Suprapubic skin (tissue), 4 donors: ENCODE measurements around the gene SCAMP3. TPM values are rescaled to one million over a fixed set of nuclear protein-coding genes. Genes with fewer than 3 reads are reported as not detected.
"Not testable (repeated sequence)": the region's sequence is repeated elsewhere in the genome, so short reads cannot be mapped to it uniquely, and the experiment has no call there.

Experiments used
- DNase-seq, 2 donors: peaks; one replicate each; pipeline ENCODE4 v3.0.0-alpha.2; 2019; ENCODE audit warnings: low spot score in 2 of 2
- H3K27ac ChIP-seq: fragments of 200-600 bp; sonication (generic); one replicate; pipeline ENCODE4 v1.5.1; 2019
- H3K27me3 ChIP-seq: fragments of 200-600 bp; sonication (generic); one replicate; pipeline ENCODE4 v1.5.1; 2019
- H3K36me3 ChIP-seq: fragments of 200-600 bp; sonication (generic); one replicate; pipeline ENCODE4 v1.5.1; 2019
- H3K4me1 ChIP-seq: fragments of 200-600 bp; sonication (generic); one replicate; pipeline ENCODE4 v1.5.1; 2019
- H3K4me3 ChIP-seq: fragments of 200-600 bp; sonication (generic); one replicate; pipeline ENCODE4 v1.5.1; 2019; ENCODE audit warnings: mild to moderate bottlenecking
- H3K9me3 ChIP-seq: fragments of 200-600 bp; sonication (generic); one replicate; pipeline ENCODE4 v1.5.1; 2019
- EP300 ChIP-seq: sonication (generic); formaldehyde crosslinking; IDR thresholded peaks from one replicate; pipeline ENCODE4 v1.6.1; 2017; ENCODE audit warnings: antibody characterized with exemption
- POLR2A ChIP-seq, 2 donors: fragments of 450-650 bp; IDR thresholded peaks; one replicate each; pipeline ENCODE4 v1.6.1; 2017; ENCODE audit warnings: antibody characterized with exemption in 2 of 2, mild to moderate bottlenecking in 2 of 2, moderate library complexity in 2 of 2
- POLR2AphosphoS5 ChIP-seq, 3 donors: sonication (generic); formaldehyde crosslinking; IDR thresholded peaks; one replicate each; pipeline ENCODE4 v1.6.1; 2017; ENCODE audit warnings: antibody characterized with exemption in 3 of 3
- WGBS: methylation state at CpG from one replicate; pipeline ENCODE4 v1.1.5; 2018; 5-methylcytosine and 5-hydroxymethylcytosine counted together
- total RNA-seq, 4 donors: library from RNA; depleted of rRNA; stranded (reverse); fragments of >200 nt; gene quantifications; one replicate each; pipeline ENCODE4 v1.1.0, GENCODE V29; 2016
- TF ChIP-seq, protein P1 (sequence below), 2 donors: fragments of 200-600 bp in 1 of 2; fragments of 450-650 bp in 1 of 2; sonication (generic) in 1 of 2; IDR thresholded peaks; one replicate each; pipeline ENCODE4 v1.5.1; 2016 to 2019; ENCODE audit warnings: antibody characterized with exemption in 2 of 2, mild to moderate bottlenecking in 1 of 2, moderate library complexity in 1 of 2

Gene SCAMP3
- total RNA-seq, 4 donors from 2014 or later, result 45.1 to 73.3 (median 67.6) TPM

DNA sequence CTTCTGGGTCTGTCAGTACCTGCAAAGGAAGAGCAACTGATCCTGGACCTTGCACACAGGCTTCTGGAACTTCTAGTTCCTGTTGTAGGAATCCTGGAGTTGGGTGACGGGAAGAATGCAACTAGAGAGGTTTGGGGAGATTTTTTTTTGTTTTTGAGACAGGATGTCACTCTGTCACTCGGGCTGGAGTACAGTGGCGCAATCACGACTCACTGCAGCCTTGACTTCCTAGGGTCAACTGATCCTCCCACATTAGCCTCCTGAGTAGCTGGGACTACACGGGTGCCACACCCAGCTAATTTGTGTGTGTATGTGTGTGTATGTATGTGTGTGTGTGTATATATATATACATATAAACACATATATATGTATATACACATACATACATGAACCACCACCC, 25.7 kb downstream of the SCAMP3 start:
- no peaks in the 10 kb centered on the region for H3K9me3 ChIP-seq
- TF ChIP-seq POLR2A (IDR thresholded peaks at IDR 0.05) (no peak), POLR2AphosphoS5 (IDR thresholded peaks at IDR 0.05) (no peak), EP300 (no peak)
- TF ChIP-seq, protein P1, sequence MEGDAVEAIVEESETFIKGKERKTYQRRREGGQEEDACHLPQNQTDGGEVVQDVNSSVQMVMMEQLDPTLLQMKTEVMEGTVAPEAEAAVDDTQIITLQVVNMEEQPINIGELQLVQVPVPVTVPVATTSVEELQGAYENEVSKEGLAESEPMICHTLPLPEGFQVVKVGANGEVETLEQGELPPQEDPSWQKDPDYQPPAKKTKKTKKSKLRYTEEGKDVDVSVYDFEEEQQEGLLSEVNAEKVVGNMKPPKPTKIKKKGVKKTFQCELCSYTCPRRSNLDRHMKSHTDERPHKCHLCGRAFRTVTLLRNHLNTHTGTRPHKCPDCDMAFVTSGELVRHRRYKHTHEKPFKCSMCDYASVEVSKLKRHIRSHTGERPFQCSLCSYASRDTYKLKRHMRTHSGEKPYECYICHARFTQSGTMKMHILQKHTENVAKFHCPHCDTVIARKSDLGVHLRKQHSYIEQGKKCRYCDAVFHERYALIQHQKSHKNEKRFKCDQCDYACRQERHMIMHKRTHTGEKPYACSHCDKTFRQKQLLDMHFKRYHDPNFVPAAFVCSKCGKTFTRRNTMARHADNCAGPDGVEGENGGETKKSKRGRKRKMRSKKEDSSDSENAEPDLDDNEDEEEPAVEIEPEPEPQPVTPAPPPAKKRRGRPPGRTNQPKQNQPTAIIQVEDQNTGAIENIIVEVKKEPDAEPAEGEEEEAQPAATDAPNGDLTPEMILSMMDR (IDR thresholded peaks at IDR 0.05), result no peak
- H3K27me3 ChIP-seq, result no peaks in the 10 kb centered on the region
- H3K36me3 ChIP-seq, result peaks cover 23% of the 10 kb centered on the region
- H3K27ac ChIP-seq, result no peak overlapping the region
- no peak overlapping the region for H3K4me3 ChIP-seq
- H3K4me1 ChIP-seq, result peaks cover 27% of the 10 kb centered on the region
- no peak for DNase-seq
- WGBS, result 74% methylated on average over 5 of the region's 5 CpGs

DNA sequence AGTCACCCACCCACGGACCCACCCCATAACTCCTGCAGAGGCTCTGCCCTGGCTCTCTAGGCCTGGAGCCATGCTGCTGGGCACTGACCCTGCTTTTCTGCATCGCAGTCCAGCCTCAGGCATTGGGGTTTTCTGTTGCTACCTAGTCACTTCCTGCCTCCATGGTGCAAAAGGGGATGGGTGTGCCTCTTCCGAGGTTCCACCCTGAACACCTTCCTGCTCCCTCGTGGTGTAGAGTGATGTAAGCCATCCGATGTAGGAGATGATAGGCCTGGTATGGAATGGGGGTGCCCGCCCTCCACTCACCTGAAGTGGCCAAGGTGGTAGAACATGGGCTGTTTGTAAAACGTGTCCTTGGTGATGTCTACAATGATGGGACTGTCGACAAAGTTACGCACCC, 26.8 kb downstream of the SCAMP3 start:
- Histone ChIP-seq H3K4me1 (peaks cover 19% of the 10 kb centered on the region), H3K36me3 (peaks cover 23% of the 10 kb centered on the region)
- not testable (repeated sequence) for H3K4me3 ChIP-seq, H3K9me3 ChIP-seq, DNase-seq, H3K27ac ChIP-seq, H3K27me3 ChIP-seq
- WGBS, result 93% methylated on average over 3 of the region's 9 CpGs

DNA sequence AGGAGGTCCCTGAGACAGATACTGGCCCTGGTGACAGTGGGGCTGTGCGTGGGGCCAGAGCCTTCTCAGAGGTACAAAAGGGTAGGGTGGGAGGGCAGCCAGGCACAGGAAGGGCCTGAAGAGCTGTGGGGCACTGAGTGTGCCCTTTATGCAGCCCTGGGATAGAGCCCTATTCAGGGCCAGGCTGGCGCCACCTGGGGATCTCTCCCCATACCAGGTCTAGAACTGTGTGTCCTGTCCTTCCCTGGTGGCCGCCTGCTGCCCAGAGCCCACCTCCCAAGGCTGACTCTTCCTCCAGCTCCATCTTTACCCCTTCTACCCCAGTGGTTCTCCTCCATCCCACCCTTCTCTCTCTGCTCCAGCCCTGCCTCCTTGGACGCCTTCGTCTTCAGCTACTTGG, 28.7 kb downstream of the SCAMP3 start:
- no CpG with 5 or more reads among the region's 5 CpGs for WGBS
- H3K4me1 ChIP-seq, H3K4me3 ChIP-seq, H3K27me3 ChIP-seq, H3K9me3 ChIP-seq, H3K27ac ChIP-seq, DNase-seq: not testable (repeated sequence)
- H3K36me3 ChIP-seq, result peaks cover 23% of the 10 kb centered on the region

DNA sequence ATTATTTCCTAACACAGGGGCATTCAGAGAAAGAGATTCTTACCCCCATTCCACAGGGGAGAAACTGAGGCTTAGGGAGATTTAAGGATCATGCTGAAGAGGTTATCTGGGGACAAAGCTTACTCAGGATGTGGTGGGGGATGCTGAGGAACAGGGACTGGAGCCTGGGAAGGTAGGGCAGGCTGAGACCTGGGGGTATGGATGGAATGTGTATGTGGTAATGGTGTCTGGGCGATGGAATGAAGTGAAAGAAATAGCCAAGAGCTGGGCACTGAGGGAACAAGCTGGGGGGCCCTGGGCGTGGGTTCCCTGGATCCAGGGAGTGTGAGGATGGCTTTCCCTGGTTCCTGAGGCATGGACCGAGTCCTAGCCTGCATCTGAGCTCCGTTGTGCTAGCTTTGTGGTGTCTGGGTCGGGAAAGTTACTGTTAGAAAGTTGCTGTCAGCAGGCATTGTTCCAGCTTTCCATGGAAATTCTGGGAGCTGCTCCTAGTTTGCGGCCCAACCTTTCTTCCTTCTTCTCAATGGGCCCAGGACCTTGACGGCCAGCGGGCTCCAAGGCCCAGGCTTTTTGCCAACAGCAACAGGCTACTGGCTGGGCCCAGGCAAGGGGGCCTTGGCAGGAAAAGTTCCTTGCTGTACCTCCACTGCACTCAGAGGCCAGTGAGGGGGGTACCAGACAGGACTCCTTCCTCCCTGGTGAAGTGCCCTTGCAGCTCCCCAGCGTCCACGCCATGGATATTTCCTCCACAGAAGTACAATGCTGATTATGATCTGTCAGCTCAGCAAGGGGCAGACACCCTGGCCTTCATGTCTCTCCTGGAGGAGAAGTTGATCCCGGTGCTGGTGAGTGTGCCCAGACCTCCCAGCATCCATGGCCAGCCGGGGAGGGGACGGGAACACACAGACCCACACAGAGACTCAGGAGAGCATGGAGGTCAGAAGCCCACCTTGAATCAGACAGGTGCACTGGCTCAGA, 29.9 kb downstream of the SCAMP3 start:
- DNase-seq, H3K9me3 ChIP-seq, H3K27me3 ChIP-seq, H3K27ac ChIP-seq, H3K4me3 ChIP-seq: not testable (repeated sequence)
- H3K4me1 ChIP-seq, result peaks cover 14% of the 10 kb centered on the region
- WGBS, result 54% methylated on average over 8 of the region's 13 CpGs
- peaks cover 14% of the 10 kb centered on the region for H3K36me3 ChIP-seq

DNA sequence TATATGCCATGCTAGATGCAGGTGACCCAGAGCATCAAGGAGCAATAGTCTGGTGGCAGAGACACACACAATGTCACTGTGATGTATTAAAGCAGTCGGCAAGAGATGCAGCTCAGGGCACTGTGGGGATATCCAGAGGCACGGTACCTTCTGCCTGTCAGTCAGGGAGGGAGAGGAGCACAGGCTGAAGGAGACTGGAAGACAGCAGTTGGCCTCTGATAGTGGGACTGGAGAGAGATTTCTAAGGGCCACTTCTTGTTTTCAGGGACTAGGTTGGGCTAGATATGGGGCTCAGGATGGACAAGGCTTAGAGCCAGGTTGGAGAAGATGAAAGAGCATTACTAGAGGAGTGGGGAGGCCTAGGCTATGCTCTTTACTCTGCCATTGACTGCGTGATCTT, 30.9 kb downstream of the SCAMP3 start:
- not testable (repeated sequence) for H3K9me3 ChIP-seq, H3K36me3 ChIP-seq, H3K4me3 ChIP-seq, H3K27ac ChIP-seq, H3K27me3 ChIP-seq, DNase-seq
- 56% methylated on average over 3 of the region's 3 CpGs for WGBS
- peaks cover 21% of the 10 kb centered on the region for H3K4me1 ChIP-seq

DNA sequence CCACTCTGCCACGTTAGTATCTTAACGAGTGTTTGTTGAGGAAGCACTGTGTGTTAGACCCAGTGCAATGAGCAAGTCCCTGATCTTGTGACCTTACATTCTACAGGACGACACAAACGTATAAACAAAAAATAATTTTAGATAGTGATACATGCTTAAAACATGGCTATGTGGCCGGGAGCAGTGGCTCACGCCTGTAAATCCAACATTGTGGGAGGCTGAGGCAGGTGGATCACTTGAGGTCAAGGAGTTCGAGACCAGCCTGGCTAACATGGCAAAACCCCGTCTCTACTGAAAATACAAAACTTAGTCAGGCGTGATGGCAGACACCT, 34.1 kb downstream of the SCAMP3 start:
- no peak for DNase-seq
- no peaks in the 10 kb centered on the region for H3K36me3 ChIP-seq
- peaks cover 35% of the 10 kb centered on the region for H3K4me1 ChIP-seq
- WGBS, result 57% methylated on average over 9 of the region's 9 CpGs
- peak overlapping the region; percentile 76 for H3K27ac ChIP-seq
- no peak for TF ChIP-seq EP300
- TF ChIP-seq, protein P1 (IDR thresholded peaks at IDR 0.05), result no peak
- TF ChIP-seq POLR2AphosphoS5 (IDR thresholded peaks at IDR 0.05), result no peak
- TF ChIP-seq POLR2A (IDR thresholded peaks at IDR 0.05), result no peak
- H3K27me3 ChIP-seq, result no peaks in the 10 kb centered on the region
- peak overlapping the region; percentile 74 for H3K4me3 ChIP-seq
- no peaks in the 10 kb centered on the region for H3K9me3 ChIP-seq

DNA sequence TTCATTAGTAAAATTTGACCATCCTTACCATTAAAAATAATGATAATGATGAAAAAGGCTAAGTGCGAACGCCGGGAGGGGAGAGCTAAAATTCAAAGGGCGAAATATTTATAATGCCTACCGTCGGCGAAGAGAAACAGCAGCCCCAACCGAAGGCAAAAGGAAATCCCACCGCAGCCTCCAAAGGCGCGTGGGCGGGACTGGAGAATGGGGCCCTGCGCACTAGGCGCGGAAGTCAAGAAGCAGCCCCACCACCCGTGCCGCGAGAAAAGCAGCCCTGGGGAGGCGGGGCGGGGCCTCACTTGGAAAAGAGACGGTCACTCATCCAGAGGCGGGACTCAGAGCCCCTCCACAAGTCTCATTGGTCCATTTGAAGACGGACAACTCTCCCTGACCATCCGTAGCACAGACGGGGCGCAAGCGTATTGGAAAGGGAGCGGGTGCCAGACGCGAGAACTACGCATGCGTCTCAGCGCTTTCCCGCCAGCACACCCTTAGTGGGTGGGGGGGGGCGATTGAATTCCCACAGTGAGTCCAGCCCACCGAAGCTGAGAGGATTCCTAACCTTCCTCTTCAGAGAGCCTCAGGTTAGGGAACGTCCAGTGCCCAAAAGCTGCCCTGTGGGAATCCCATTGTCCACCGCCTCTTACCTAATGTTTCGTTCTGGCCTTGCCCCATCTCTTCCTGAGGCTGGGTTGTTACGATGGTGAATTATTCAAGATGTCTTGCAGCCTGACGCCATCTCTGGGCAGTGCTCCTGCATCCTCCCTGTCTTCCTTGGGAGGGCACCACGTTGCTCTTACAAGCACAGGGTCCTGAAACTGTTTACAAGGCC, 34.7 kb downstream of the SCAMP3 start:
- no peak for TF ChIP-seq EP300
- TF ChIP-seq POLR2A (IDR thresholded peaks at IDR 0.05), result no peak
- peak in 1 of 3 donors; percentile 65 for TF ChIP-seq POLR2AphosphoS5 (IDR thresholded peaks at IDR 0.05)
- TF ChIP-seq, protein P1 (IDR thresholded peaks at IDR 0.05), result peak in 1 of 2 donors; percentile 9
- Histone ChIP-seq H3K4me3 (peak overlapping the region; percentile 74), H3K9me3 (no peaks in the 10 kb centered on the region), H3K4me1 (peaks cover 33% of the 10 kb centered on the region), H3K27me3 (no peaks in the 10 kb centered on the region), H3K36me3 (no peaks in the 10 kb centered on the region), H3K27ac (peak overlapping the region; percentile 76)
- peak; percentile 99 to 100 for DNase-seq
- under 1% methylated on average over 39 of the region's 42 CpGs for WGBS
